ENCODE data around the gene NAV2. TPM values are rescaled to one million over a fixed set of nuclear protein-coding genes. Genes with fewer than 3 reads are reported as not detected.

NAV2 gene
- total RNA-seq, 1 experiment from 2014 or later = 2.1 TPM

- Histone ChIP-seq H3K79me2 (ENCODE audit: insufficient read depth, low read length) (no peaks in the 10 kb centered on the region), H3K4me3 (replicated peaks in 1 of 2; ENCODE audit: low read depth in 1 of 2, low read length in 2 of 2) (no peak overlapping the region), H3K27ac (ENCODE audit: low read depth, low read length) (no peak overlapping the region), H3K4me1 (ENCODE audit: control insufficient read depth in 1 of 2, insufficient read depth in 2 of 2, low read length in 2 of 2) (peaks cover 17 to 42% of the 10 kb centered on the region in 2 experiments), H3K9ac (ENCODE audit: low read length) (no peak overlapping the region), H3K27me3 (ENCODE audit: insufficient read depth, low read length) (no peaks in the 10 kb centered on the region), H4K20me1 (ENCODE audit: insufficient read depth) (no peaks in the 10 kb centered on the region), H3K36me3 (ENCODE audit: control insufficient read depth in 1 of 2, insufficient read depth in 2 of 2, low read length in 2 of 2) (no peaks in the 10 kb centered on the region), H3K9me3 (ENCODE audit: control insufficient read depth in 1 of 2, insufficient read depth in 1 of 2, low read depth in 1 of 2, low read length in 2 of 2) (no peaks in the 10 kb centered on the region), H3K4me2 (ENCODE audit: low read length) (peak overlapping the region; percentile 47), H2AFZ (ENCODE audit: low read depth, low read length, poor library complexity, severe bottlenecking) (no peak overlapping the region), H3K9me2 (ENCODE audit: insufficient read depth) (no peaks in the 10 kb centered on the region; the same call in 1 of the 2 replicates)
- ChIA-PET CTCF (no interaction called here), RAD21 (ENCODE audit: low non-redundant PET in 1 of 2, low total read pairs in 2 of 2, uncharacterized antibody in 2 of 2, unreplicated experiment in 2 of 2) (no interaction called here), POLR2A (no interaction called here)
- ATAC-seq (no peak), DNase-seq (ENCODE audit: low read depth, low spot score) (no peak)
- intact Hi-C loops (cut with micrococcal nuclease) = no loop called here
- BruUV-seq (replicated peaks) = no TSS peak
- TF ChIP-seq EZH2phosphoT487 (IDR thresholded peaks at IDR 0.05; ENCODE audit: borderline replicate concordance) (no peak), ZFX (IDR thresholded peaks at IDR 0.05) (no peak), JUND (IDR thresholded peaks at IDR 0.05) (no peak), EGR1 (IDR thresholded peaks at IDR 0.05; ENCODE audit: low read depth) (no peak), ELF1 (IDR thresholded peaks at IDR 0.05; ENCODE audit: borderline replicate concordance, low read depth) (no peak), CBX3 (IDR thresholded peaks at IDR 0.05; ENCODE audit: low read depth) (no peak), POLR2A (IDR thresholded peaks at IDR 0.05; ENCODE audit: borderline replicate concordance, extremely low read depth, insufficient read depth, insufficient read length) (no peak), REST (IDR thresholded peaks at IDR 0.05; ENCODE audit: low read depth) (no peak), FOSL1 (IDR thresholded peaks at IDR 0.05; ENCODE audit: low read depth) (no peak), ZBTB33 (IDR thresholded peaks at IDR 0.05; ENCODE audit: extremely low read depth, insufficient replicate concordance, low read length) (no peak)
Measured at GRCh38 chr11:19892876-19893275, 180.2 kb downstream of the NAV2 start.

Data from HCT116 (cell line).